ENCODE measurements around the gene PROX2. TPM values are rescaled to one million over a fixed set of nuclear protein-coding genes. Genes with fewer than 3 reads are reported as not detected.

Gene PROX2
- total and polyA plus RNA-seq, 10 donors, result 0.06 to 0.43 (median 0.25) TPM; not detected in 6

GRCh38 chr14:74846968-74847665 is 28.8 kb downstream of the PROX2 start:
- no peak for TF ChIP-seq POLR2AphosphoS5 (IDR thresholded peaks at IDR 0.05)
- TF ChIP-seq POLR2A (IDR thresholded peaks at IDR 0.05), result no peak
- no peak for TF ChIP-seq CTCF (IDR thresholded peaks at IDR 0.05 in 8 of 11, conservative IDR thresholded peaks at IDR 0.05 in 3 of 11)
- WGBS, 5 donors, result 93 to 97% (median 97%) methylated on average over 1 of the region's 1 CpG
- no peaks in the 10 kb centered on the region for H3K36me3 ChIP-seq
- H3K27me3 ChIP-seq (replicated peaks in 1 of 7), result no peaks in the 10 kb centered on the region
- H3K4me3 ChIP-seq, result no peak overlapping the region
- no peak overlapping the region for H3K27ac ChIP-seq
- H3K9me3 ChIP-seq, result no peaks in the 10 kb centered on the region
- intact Hi-C loops (cut with DNase I; ENCODE audit: low total_unique reads), result no loop called here
- peaks cover 0 to 9% (median 2%) of the 10 kb centered on the region in 6 donors for H3K4me1 ChIP-seq
- no peak for DNase-seq

DNA sequence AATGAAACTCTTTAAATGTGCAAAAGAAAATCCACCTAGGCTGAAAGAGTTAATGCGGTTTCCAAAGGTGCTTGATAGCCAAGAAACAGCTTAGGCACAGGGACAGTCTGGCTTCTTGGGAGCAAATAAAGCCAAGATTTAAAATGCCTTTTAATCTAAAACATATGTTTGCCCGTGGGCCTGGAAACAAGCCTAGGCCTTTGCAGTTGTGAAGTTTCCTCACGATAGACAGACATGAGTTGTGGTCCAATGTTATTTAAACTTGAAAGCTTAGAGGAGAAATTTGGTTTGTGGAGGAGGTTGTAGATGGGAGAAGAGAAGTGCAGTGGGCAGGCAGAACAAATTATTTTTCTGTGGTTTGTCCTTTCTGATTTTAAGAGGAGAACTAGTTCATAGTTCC is 29.8 kb downstream of the PROX2 start:
- 74 to 86% (median 79%) methylated on average over 3 of the region's 3 CpGs for WGBS, 5 donors

DNA sequence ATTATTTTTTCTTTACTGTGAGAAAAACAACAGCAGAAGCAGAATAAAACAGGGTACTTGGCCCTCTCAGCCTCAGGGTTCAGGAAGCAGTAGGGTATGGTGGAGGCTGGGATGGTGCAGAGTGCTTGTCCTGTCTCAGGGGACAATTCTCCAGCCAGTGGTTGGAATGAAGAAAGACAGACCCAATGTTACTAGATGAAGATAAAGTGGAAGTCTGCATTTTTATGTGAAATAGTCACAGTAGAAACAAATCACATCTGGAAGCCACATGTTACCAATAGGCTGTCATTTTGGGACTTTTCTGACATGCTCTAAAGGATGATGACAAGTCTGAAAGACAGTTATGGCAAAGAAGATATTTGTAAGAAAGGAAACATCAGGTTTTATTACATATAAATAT is 32.3 kb downstream of the PROX2 start:
- DNase-seq, result no peak

More for the DNA sequence above, 29.8 kb downstream of the PROX2 start:
- no peak overlapping the region for H3K27ac ChIP-seq
- no peaks in the 10 kb centered on the region for H3K36me3 ChIP-seq
- H3K9me3 ChIP-seq, result no peaks in the 10 kb centered on the region
- no peak for DNase-seq
- H3K4me3 ChIP-seq, result no peak overlapping the region
- intact Hi-C loops (cut with DNase I; ENCODE audit: low total_unique reads), result no loop called here
- TF ChIP-seq CTCF (IDR thresholded peaks at IDR 0.05 in 8 of 11, conservative IDR thresholded peaks at IDR 0.05 in 3 of 11) (no peak), POLR2A (IDR thresholded peaks at IDR 0.05) (no peak)
- H3K4me1 ChIP-seq, result peaks cover 4 to 18% (median 11%) of the 10 kb centered on the region in 6 donors
- no peaks in the 10 kb centered on the region for H3K27me3 ChIP-seq (replicated peaks in 1 of 7)

More for the DNA sequence above, 32.3 kb downstream of the PROX2 start:
- H3K27ac ChIP-seq, result no peak overlapping the region
- intact Hi-C loops (cut with DNase I; ENCODE audit: low total_unique reads), result no loop called here
- H3K4me3 ChIP-seq, result no peak overlapping the region
- peaks cover 0 to 3% (median 0%) of the 10 kb centered on the region in 6 donors for H3K36me3 ChIP-seq
- H3K9me3 ChIP-seq, result no peaks in the 10 kb centered on the region
- H3K4me1 ChIP-seq, result peaks cover 12 to 41% (median 20%) of the 10 kb centered on the region in 6 donors
- H3K27me3 ChIP-seq (replicated peaks in 1 of 7), result no peaks in the 10 kb centered on the region
- TF ChIP-seq POLR2AphosphoS5 (IDR thresholded peaks at IDR 0.05) (no peak), POLR2A (IDR thresholded peaks at IDR 0.05) (no peak), CTCF (IDR thresholded peaks at IDR 0.05 in 8 of 11, conservative IDR thresholded peaks at IDR 0.05 in 3 of 11) (no peak)

All from spleen (tissue), 11 donors.